C4-2B (cell line): ENCODE measurements around the gene CCT3.

Source experiments
- H3K27ac ChIP-seq: fragments of 450-650 bp; 2 replicates; pipeline ENCODE4 v1.5.1; 2017
- ZFX ChIP-seq: fragments of 450-650 bp; IDR thresholded peaks from 2 replicates; pipeline ENCODE4 v1.6.1; 2017
- TF ChIP-seq, protein P1 (sequence below): fragments of 450-650 bp; conservative IDR thresholded peaks from 2 replicates; pipeline ENCODE4 v1.5.1; 2017; ENCODE audit warnings: mild to moderate bottlenecking

Gene CCT3

GRCh38 chr1:156284112-156284511, 54.0 kb downstream of the CCT3 start, which contains the start of gene TMEM79:
Gene TMEM79, plus strand, starts transcription at chr1:156284325. Its CDS starts 902 bp downstream, at chr1:156285227.
- no peak for TF ChIP-seq ZFX
- TF ChIP-seq, protein P1, sequence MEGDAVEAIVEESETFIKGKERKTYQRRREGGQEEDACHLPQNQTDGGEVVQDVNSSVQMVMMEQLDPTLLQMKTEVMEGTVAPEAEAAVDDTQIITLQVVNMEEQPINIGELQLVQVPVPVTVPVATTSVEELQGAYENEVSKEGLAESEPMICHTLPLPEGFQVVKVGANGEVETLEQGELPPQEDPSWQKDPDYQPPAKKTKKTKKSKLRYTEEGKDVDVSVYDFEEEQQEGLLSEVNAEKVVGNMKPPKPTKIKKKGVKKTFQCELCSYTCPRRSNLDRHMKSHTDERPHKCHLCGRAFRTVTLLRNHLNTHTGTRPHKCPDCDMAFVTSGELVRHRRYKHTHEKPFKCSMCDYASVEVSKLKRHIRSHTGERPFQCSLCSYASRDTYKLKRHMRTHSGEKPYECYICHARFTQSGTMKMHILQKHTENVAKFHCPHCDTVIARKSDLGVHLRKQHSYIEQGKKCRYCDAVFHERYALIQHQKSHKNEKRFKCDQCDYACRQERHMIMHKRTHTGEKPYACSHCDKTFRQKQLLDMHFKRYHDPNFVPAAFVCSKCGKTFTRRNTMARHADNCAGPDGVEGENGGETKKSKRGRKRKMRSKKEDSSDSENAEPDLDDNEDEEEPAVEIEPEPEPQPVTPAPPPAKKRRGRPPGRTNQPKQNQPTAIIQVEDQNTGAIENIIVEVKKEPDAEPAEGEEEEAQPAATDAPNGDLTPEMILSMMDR, result no peak
- peak within 1 kb of the TSS; percentile 94 for H3K27ac ChIP-seq

DNA sequence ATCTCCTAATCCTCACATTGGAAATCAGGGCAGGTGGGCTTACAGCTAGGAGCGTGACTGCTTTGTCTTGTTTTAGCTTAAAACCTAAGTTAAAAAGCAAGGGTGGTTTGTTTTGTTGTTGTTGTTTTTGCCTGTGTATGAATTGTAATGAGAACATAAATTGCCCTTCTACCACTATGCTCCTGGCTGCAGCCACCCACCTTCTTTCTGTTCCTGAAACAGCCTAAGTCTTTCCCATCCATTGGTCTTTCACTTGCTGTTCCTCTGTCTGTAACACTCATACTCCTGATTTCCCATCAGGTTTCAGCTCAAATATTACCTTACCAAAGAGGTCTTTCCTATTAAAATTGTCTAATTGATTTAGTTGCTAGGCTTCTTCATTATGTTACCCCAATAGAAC, 54.6 kb downstream of the CCT3 start:
- peak overlapping the region; percentile 94; the same call in 1 of the 2 replicates for H3K27ac ChIP-seq
- no peak for TF ChIP-seq ZFX
- TF ChIP-seq, protein P1, result no peak

DNA sequence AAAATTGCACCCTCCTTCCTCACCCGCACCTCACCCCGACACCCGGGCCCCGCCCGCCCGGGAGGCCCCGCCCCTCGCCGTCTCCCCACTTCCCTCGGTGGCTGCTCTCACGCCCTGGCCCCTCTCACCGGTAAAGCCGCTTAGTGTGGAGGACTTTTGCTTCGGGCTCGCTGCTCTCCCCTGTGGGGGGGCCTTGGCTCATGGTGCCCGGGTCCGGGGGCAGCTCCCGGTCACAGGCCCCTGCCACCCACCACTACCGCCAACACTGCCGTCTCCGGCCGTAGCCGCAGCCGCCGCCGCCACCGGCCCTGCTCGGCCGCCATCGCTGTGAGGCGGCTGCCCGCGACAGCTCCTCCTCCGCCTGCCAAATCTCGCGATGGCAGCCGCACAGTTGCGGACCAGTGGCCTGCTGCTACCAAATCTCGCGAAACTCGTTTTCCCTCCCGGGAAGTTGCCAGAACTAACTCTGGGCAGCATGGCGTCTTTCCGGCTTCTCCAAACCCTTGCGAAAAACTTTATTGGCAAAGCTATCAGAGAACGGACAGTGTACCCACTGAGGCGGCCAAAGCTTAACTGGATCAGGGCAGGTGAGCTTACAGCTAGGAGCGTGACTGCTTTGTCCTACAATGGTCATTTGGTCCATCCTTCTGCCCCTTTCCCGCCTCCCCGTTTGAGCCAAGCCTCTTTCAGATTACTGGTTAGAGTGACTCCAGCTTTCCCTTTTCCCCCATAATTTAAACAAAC, 55.4 kb downstream of the CCT3 start, which contains the start of gene SMG5:
TSS of gene SMG5 (minus strand) at position 347 of the 744 bp plus-strand sequence. CDS start at position 202, 145 bp downstream.
- H3K27ac ChIP-seq, result peak within 1 kb of the TSS; percentile 94
- TF ChIP-seq ZFX, result peak; percentile 36; the same call in 1 of the 2 replicates
- TF ChIP-seq, protein P1, result no peak

GRCh38 chr1:156281693-156282478, 56.2 kb downstream of the CCT3 start:
- H3K27ac ChIP-seq, result peak overlapping the region; percentile 94
- TF ChIP-seq ZFX, result no peak
- TF ChIP-seq, protein P1, result no peak

GRCh38 chr1:156281281-156281680, 56.8 kb downstream of the CCT3 start:
- no peak for TF ChIP-seq ZFX
- TF ChIP-seq, protein P1, result no peak
- H3K27ac ChIP-seq, result peak overlapping the region; percentile 94

- H3K27ac ChIP-seq, result no peak overlapping the region
- TF ChIP-seq, protein P1, result no peak
- no peak for TF ChIP-seq ZFX
Observed at GRCh38 chr1:156279837-156280236, 58.3 kb downstream of the CCT3 start.

GRCh38 chr1:156276966-156277381, 61.1 kb downstream of the CCT3 start:
- no peak overlapping the region for H3K27ac ChIP-seq
- TF ChIP-seq ZFX, result no peak
- TF ChIP-seq, protein P1, result no peak
